ENCODE measurements around the gene KRTAP10-3.
A peak's percentile ranks its signal among the peaks of the same experiment; 100 is the strongest.

KRTAP10-3 gene

GRCh38 chr21:44527156-44527982, 31.2 kb downstream of the KRTAP10-3 start:
- DNase-seq: no peak

- DNase-seq: no peak
Measured at GRCh38 chr21:44526096-44526997, 32.2 kb downstream of the KRTAP10-3 start.

- DNase-seq: no peak
Measured at GRCh38 chr21:44525391-44526095, 33.1 kb downstream of the KRTAP10-3 start.

GRCh38 chr21:44524414-44525371, 33.9 kb downstream of the KRTAP10-3 start:
- no peak for DNase-seq

- no peak for DNase-seq
Measured at GRCh38 chr21:44523567-44524413, 34.8 kb downstream of the KRTAP10-3 start.

GRCh38 chr21:44522753-44523204, 35.8 kb downstream of the KRTAP10-3 start:
- no peak for DNase-seq

GRCh38 chr21:44521928-44522752, 36.5 kb downstream of the KRTAP10-3 start:
- no peak for DNase-seq

GRCh38 chr21:44521301-44521927, 37.2 kb downstream of the KRTAP10-3 start:
- no peak for DNase-seq

- no peak for DNase-seq
Measured at GRCh38 chr21:44520326-44521300, 38.0 kb downstream of the KRTAP10-3 start.

- no peak for DNase-seq
Measured at GRCh38 chr21:44519346-44520325, 39.0 kb downstream of the KRTAP10-3 start.

- DNase-seq: no peak
Measured at GRCh38 chr21:44518686-44519085, 39.9 kb downstream of the KRTAP10-3 start.

GRCh38 chr21:44517175-44517899, 41.3 kb downstream of the KRTAP10-3 start:
- DNase-seq: peak; percentile 34

GRCh38 chr21:44516828-44517174, 41.8 kb downstream of the KRTAP10-3 start:
- DNase-seq: no peak

GRCh38 chr21:44516342-44516741, 42.3 kb downstream of the KRTAP10-3 start:
- DNase-seq: no peak

GRCh38 chr21:44515359-44516165, 43.0 kb downstream of the KRTAP10-3 start:
- DNase-seq: no peak

All from activated CD4-positive, alpha-beta T cell treated with anti-CD3 and anti-CD28 coated beads, Interleukin-10, Interleukin-2, amounts not matched to agents 100 ng/mL and 50 ng/mL, durations not matched to agents 16 hours and 8 hours (primary cell).